Activated T-helper 17 cell treated with anti-CD3 and anti-CD28 coated beads, Interleukin-2, amount 50 U/mL, for 72 hours (primary cell): ENCODE measurements around the gene MVB12B. TPM values are rescaled to one million over a fixed set of nuclear protein-coding genes. Genes with fewer than 3 reads are reported as not detected.

Source experiments
- ATAC-seq: fragments of 150-1000 bp; cut with Tn5 transposase; replicated peaks from 2 replicates; pipeline ENCODE4 v1.10.0; 2021; ENCODE audit warnings: mild to moderate bottlenecking, moderate library complexity
- H3K27ac Mint-ChIP-seq: one replicate; pipeline ENCODE4 v1.8.0; 2022; ENCODE audit warnings: mixed read lengths
- H3K27me3 Mint-ChIP-seq: one replicate; pipeline ENCODE4 v1.8.0; 2022; ENCODE audit warnings: mixed read lengths
- H3K36me3 Mint-ChIP-seq: one replicate; pipeline ENCODE4 v1.8.0; 2022; ENCODE audit warnings: low read depth, mild to moderate bottlenecking, mixed read lengths
- H3K4me1 Mint-ChIP-seq: one replicate; pipeline ENCODE4 v1.8.0; 2022; ENCODE audit warnings: mixed read lengths
- H3K4me3 Mint-ChIP-seq: one replicate; pipeline ENCODE4 v1.8.0; 2022; ENCODE audit warnings: mild to moderate bottlenecking, mixed read lengths
- H3K9me3 Mint-ChIP-seq: one replicate; pipeline ENCODE4 v1.8.0; 2022; ENCODE audit warnings: mixed read lengths
- total RNA-seq, 2 donors: library from RNA; stranded (reverse); gene quantifications; one replicate each; pipeline ENCODE4 v1.2.3, GENCODE V29; 2022

Gene MVB12B
- total RNA-seq, 2 donors from 2014 or later = 3.9 TPM

- H3K27me3 Mint-ChIP-seq = peaks cover 6% of the 10 kb centered on the region
- no peaks in the 10 kb centered on the region for H3K9me3 Mint-ChIP-seq
- no peak for ATAC-seq
- no peaks in the 10 kb centered on the region for H3K36me3 Mint-ChIP-seq
- H3K27ac Mint-ChIP-seq = no peak overlapping the region
- H3K4me1 Mint-ChIP-seq = no peaks in the 10 kb centered on the region
- no peak overlapping the region for H3K4me3 Mint-ChIP-seq
Measured at GRCh38 chr9:126297661-126298060, 29.0 kb upstream of the MVB12B start.

GRCh38 chr9:126298063-126298801 lies 28.4 kb upstream of the MVB12B start:
- Mint-ChIP-seq H3K36me3 (no peaks in the 10 kb centered on the region), H3K4me3 (no peak overlapping the region), H3K9me3 (no peaks in the 10 kb centered on the region), H3K4me1 (no peaks in the 10 kb centered on the region), H3K27me3 (peaks cover 6% of the 10 kb centered on the region), H3K27ac (no peak overlapping the region)
- no peak for ATAC-seq

- no peak overlapping the region for H3K27ac Mint-ChIP-seq
- H3K4me3 Mint-ChIP-seq = no peak overlapping the region
- ATAC-seq = no peak
- no peaks in the 10 kb centered on the region for H3K4me1 Mint-ChIP-seq
- no peaks in the 10 kb centered on the region for H3K36me3 Mint-ChIP-seq
- no peaks in the 10 kb centered on the region for H3K9me3 Mint-ChIP-seq
- H3K27me3 Mint-ChIP-seq = peaks cover 6% of the 10 kb centered on the region
Measured at GRCh38 chr9:126299706-126300276, 26.8 kb upstream of the MVB12B start.

- no peak for ATAC-seq
- H3K4me3 Mint-ChIP-seq = no peak overlapping the region
- no peaks in the 10 kb centered on the region for H3K9me3 Mint-ChIP-seq
- H3K27me3 Mint-ChIP-seq = peaks cover 3% of the 10 kb centered on the region
- H3K4me1 Mint-ChIP-seq = no peaks in the 10 kb centered on the region
- H3K36me3 Mint-ChIP-seq = no peaks in the 10 kb centered on the region
- H3K27ac Mint-ChIP-seq = no peak overlapping the region
Measured at GRCh38 chr9:126301196-126301595, 25.4 kb upstream of the MVB12B start.

GRCh38 chr9:126301985-126302603 lies 24.5 kb upstream of the MVB12B start:
- no peak overlapping the region for H3K4me3 Mint-ChIP-seq
- no peaks in the 10 kb centered on the region for H3K27me3 Mint-ChIP-seq
- no peaks in the 10 kb centered on the region for H3K4me1 Mint-ChIP-seq
- H3K9me3 Mint-ChIP-seq = no peaks in the 10 kb centered on the region
- H3K27ac Mint-ChIP-seq = no peak overlapping the region
- no peaks in the 10 kb centered on the region for H3K36me3 Mint-ChIP-seq
- ATAC-seq = peak; percentile 65

- no peak overlapping the region for H3K27ac Mint-ChIP-seq
- no peaks in the 10 kb centered on the region for H3K9me3 Mint-ChIP-seq
- H3K4me3 Mint-ChIP-seq = no peak overlapping the region
- ATAC-seq = no peak
- H3K4me1 Mint-ChIP-seq = no peaks in the 10 kb centered on the region
- H3K36me3 Mint-ChIP-seq = no peaks in the 10 kb centered on the region
- no peaks in the 10 kb centered on the region for H3K27me3 Mint-ChIP-seq
Measured at GRCh38 chr9:126302730-126303129, 23.9 kb upstream of the MVB12B start.

GRCh38 chr9:126303488-126303887 lies 23.1 kb upstream of the MVB12B start:
- H3K4me3 Mint-ChIP-seq = no peak overlapping the region
- H3K27ac Mint-ChIP-seq = no peak overlapping the region

GRCh38 chr9:126304207-126304970 lies 22.2 kb upstream of the MVB12B start:
- Mint-ChIP-seq H3K4me3 (no peak overlapping the region), H3K9me3 (no peaks in the 10 kb centered on the region), H3K36me3 (no peaks in the 10 kb centered on the region), H3K27ac (no peak overlapping the region), H3K4me1 (no peaks in the 10 kb centered on the region), H3K27me3 (no peaks in the 10 kb centered on the region)
- ATAC-seq = no peak

More at GRCh38 chr9:126303488-126303887, 23.1 kb upstream of the MVB12B start:
- Mint-ChIP-seq H3K9me3 (no peaks in the 10 kb centered on the region), H3K36me3 (no peaks in the 10 kb centered on the region), H3K4me1 (no peaks in the 10 kb centered on the region), H3K27me3 (no peaks in the 10 kb centered on the region)
- ATAC-seq = peak; percentile 12

GRCh38 chr9:126304971-126305320 lies 21.7 kb upstream of the MVB12B start:
- no peaks in the 10 kb centered on the region for H3K4me1 Mint-ChIP-seq
- H3K9me3 Mint-ChIP-seq = no peaks in the 10 kb centered on the region
- no peak for ATAC-seq

GRCh38 chr9:126306071-126306647 lies 20.5 kb upstream of the MVB12B start:
- Mint-ChIP-seq H3K4me3 (no peak overlapping the region), H3K27me3 (no peaks in the 10 kb centered on the region)

More at GRCh38 chr9:126304971-126305320, 21.7 kb upstream of the MVB12B start:
- no peak overlapping the region for H3K4me3 Mint-ChIP-seq
- H3K27me3 Mint-ChIP-seq = no peaks in the 10 kb centered on the region
- no peak overlapping the region for H3K27ac Mint-ChIP-seq
- no peaks in the 10 kb centered on the region for H3K36me3 Mint-ChIP-seq

GRCh38 chr9:126307322-126308061 lies 19.1 kb upstream of the MVB12B start:
- H3K4me1 Mint-ChIP-seq = no peaks in the 10 kb centered on the region
- H3K4me3 Mint-ChIP-seq = no peak overlapping the region
- H3K27me3 Mint-ChIP-seq = no peaks in the 10 kb centered on the region
- H3K9me3 Mint-ChIP-seq = no peaks in the 10 kb centered on the region
- H3K27ac Mint-ChIP-seq = no peak overlapping the region
- no peaks in the 10 kb centered on the region for H3K36me3 Mint-ChIP-seq
- ATAC-seq = no peak

More at GRCh38 chr9:126306071-126306647, 20.5 kb upstream of the MVB12B start:
- no peak for ATAC-seq
- Mint-ChIP-seq H3K27ac (no peak overlapping the region), H3K36me3 (no peaks in the 10 kb centered on the region), H3K4me1 (no peaks in the 10 kb centered on the region), H3K9me3 (no peaks in the 10 kb centered on the region)

GRCh38 chr9:126309427-126310189 lies 17.0 kb upstream of the MVB12B start:
- no peaks in the 10 kb centered on the region for H3K4me1 Mint-ChIP-seq
- no peak overlapping the region for H3K4me3 Mint-ChIP-seq
- no peaks in the 10 kb centered on the region for H3K36me3 Mint-ChIP-seq
- H3K27ac Mint-ChIP-seq = no peak overlapping the region
- no peaks in the 10 kb centered on the region for H3K27me3 Mint-ChIP-seq
- no peak for ATAC-seq
- H3K9me3 Mint-ChIP-seq = no peaks in the 10 kb centered on the region
